Measurements from ENCODE around the gene ERCC2. TPM values are rescaled to one million over a fixed set of nuclear protein-coding genes. Genes with fewer than 3 reads are reported as not detected.
"Not testable (repeated sequence)": the region's sequence is repeated elsewhere in the genome, so short reads cannot be mapped to it uniquely, and the experiment has no call there.

The ERCC2 gene
- total RNA-seq, 4 donors from 2014 or later: 1.8 to 16.6 (median 10.5) TPM

DNA sequence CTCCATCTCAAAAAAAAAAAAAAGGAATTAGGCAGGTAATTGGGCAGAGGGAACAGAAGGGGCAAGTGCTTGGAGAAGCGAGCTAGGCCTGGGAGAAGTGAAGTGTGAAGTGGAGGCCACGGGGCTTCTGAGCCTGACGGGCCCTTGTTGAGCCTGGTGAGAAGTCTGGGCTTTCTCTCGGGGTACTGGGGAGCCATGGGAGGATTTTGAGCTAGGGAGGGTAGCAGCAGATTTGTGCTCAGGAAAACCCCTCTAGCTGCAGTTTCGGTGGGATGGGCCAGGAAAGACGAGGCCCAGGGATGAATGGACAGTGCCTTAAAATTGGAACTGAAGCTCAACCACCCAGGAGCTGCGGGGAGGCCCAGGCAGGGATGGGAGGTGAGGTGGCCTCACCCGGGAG, 44.1 kb upstream of the ERCC2 start:
- no peaks in the 10 kb centered on the region for H3K36me3 ChIP-seq
- no peak for DNase-seq

DNA sequence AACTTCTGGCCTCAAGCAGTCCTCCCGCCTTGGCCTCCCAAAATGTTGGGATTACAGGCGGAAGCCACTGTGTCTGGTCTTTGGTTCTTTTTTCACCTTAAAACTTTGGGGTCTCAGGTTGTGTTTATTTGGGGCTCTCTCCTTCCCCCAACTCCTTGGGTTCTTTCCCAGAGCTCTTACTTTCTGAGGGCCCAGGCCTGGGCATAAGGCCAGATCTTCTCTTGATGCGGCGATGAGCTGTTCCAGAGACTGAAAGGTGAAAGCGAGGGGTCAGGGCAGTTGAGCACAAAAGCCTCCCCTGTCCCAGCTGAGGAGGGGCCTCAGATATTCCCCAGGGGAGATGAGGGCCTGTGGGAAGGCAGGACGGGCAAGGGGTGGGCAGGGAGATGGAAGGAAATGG, 43.1 kb upstream of the ERCC2 start:
- intact Hi-C loops (cut with DNase I; ENCODE audit: low total_unique reads): no loop called here
- DNase-seq: no peak
- H3K27me3 ChIP-seq: no peaks in the 10 kb centered on the region
- H3K9me3 ChIP-seq: no peaks in the 10 kb centered on the region
- H3K36me3 ChIP-seq: no peaks in the 10 kb centered on the region
- TF ChIP-seq CTCF (IDR thresholded peaks at IDR 0.05): no peak
- TF ChIP-seq POLR2A (IDR thresholded peaks at IDR 0.05): no peak
- no peaks in the 10 kb centered on the region for H3K4me1 ChIP-seq
- no peak overlapping the region for H3K27ac ChIP-seq
- H3K4me3 ChIP-seq: no peak overlapping the region

More for the DNA sequence above, 44.1 kb upstream of the ERCC2 start:
- TF ChIP-seq POLR2A (IDR thresholded peaks at IDR 0.05): no peak
- TF ChIP-seq CTCF (IDR thresholded peaks at IDR 0.05): no peak
- H3K9me3 ChIP-seq: no peaks in the 10 kb centered on the region
- H3K4me1 ChIP-seq: no peaks in the 10 kb centered on the region
- intact Hi-C loops (cut with DNase I; ENCODE audit: low total_unique reads): no loop called here
- no peaks in the 10 kb centered on the region for H3K27me3 ChIP-seq
- no peak overlapping the region for H3K27ac ChIP-seq
- no peak overlapping the region for H3K4me3 ChIP-seq

DNA sequence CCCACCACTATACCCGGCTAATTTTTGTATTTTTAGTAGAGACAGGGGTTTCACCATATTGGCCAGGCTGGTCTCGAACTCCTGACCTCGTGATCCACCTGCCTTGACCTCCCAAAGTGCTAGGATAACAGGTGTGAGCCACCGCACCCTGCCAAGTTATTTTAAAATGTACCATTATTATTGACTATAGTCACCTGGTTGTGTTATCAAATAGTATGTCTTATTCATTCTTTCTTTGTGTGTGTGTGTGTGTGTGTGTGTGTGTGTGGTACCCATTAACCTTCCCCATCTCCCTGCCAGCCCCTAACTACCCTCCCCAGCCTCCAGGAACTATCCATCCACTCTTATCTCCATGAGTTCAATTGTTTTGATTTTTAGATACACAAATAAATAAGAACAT, 40.0 kb upstream of the ERCC2 start:
- H3K27ac ChIP-seq; H3K9me3 ChIP-seq; H3K4me3 ChIP-seq; H3K27me3 ChIP-seq; DNase-seq; intact Hi-C loops (cut with DNase I; ENCODE audit: low total_unique reads); H3K4me1 ChIP-seq; H3K36me3 ChIP-seq: not testable (repeated sequence)

GRCh38 chr19:45409557-45409920, 39.2 kb upstream of the ERCC2 start:
- no peak overlapping the region for H3K4me3 ChIP-seq
- peaks cover 0 to under 1% of the 10 kb centered on the region in 2 donors for H3K27me3 ChIP-seq
- no peaks in the 10 kb centered on the region for H3K36me3 ChIP-seq
- TF ChIP-seq CTCF (IDR thresholded peaks at IDR 0.05): no peak
- no peak for TF ChIP-seq POLR2A (IDR thresholded peaks at IDR 0.05)
- no peak for DNase-seq
- H3K9me3 ChIP-seq: no peaks in the 10 kb centered on the region
- peaks cover 7 to 8% of the 10 kb centered on the region in 2 donors for H3K4me1 ChIP-seq
- intact Hi-C loops (cut with DNase I; ENCODE audit: low total_unique reads): no loop called here
- H3K27ac ChIP-seq: no peak overlapping the region

GRCh38 chr19:45408830-45409556, 38.6 kb upstream of the ERCC2 start:
- Histone ChIP-seq H3K4me1 (peaks cover 8 to 9% of the 10 kb centered on the region in 2 donors), H3K27ac (no peak overlapping the region), H3K36me3 (no peaks in the 10 kb centered on the region), H3K27me3 (peaks cover 0 to 6% of the 10 kb centered on the region in 2 donors), H3K4me3 (no peak overlapping the region), H3K9me3 (no peaks in the 10 kb centered on the region)
- intact Hi-C loops (cut with DNase I; ENCODE audit: low total_unique reads): no loop called here
- TF ChIP-seq POLR2A (IDR thresholded peaks at IDR 0.05) (no peak), CTCF (IDR thresholded peaks at IDR 0.05) (no peak)
- DNase-seq: no peak
